GM12874 (cell line): Measurements from ENCODE around the gene ITSN1.

Experiments used
- CTCF ChIP-seq: IDR thresholded peaks from 2 replicates; pipeline ENCODE4 v1.5.1; 2011; ENCODE audit warnings: low read depth, mild to moderate bottlenecking, control low read depth, low read length, moderate library complexity; ENCODE audit not compliant: insufficient read depth

The ITSN1 gene

GRCh38 chr21:33642027-33642895 is at the start of gene ITSN1:
ITSN1 (plus strand) TSS chr21:33642501; CDS start chr21:33718829, 76,328 bp downstream.
- TF ChIP-seq CTCF: no peak

- TF ChIP-seq CTCF: no peak
These were observed 44.2 kb upstream of the ITSN1 start for GRCh38 chr21:33598051-33598450.

GRCh38 chr21:33608559-33608958 is 33.7 kb upstream of the ITSN1 start:
- TF ChIP-seq CTCF: no peak

- TF ChIP-seq CTCF: no peak
These were observed 31.1 kb upstream of the ITSN1 start for GRCh38 chr21:33611006-33611744.

- TF ChIP-seq CTCF: no peak
These were observed 23.9 kb upstream of the ITSN1 start for GRCh38 chr21:33618407-33618806.

GRCh38 chr21:33619726-33620125 is 22.6 kb upstream of the ITSN1 start:
- TF ChIP-seq CTCF: no peak

GRCh38 chr21:33622253-33622652 is 20.0 kb upstream of the ITSN1 start:
- no peak for TF ChIP-seq CTCF
